NCI-H2196 (cell line): Measurements from ENCODE around the gene AVEN.
"Not testable (repeated sequence)": the region's sequence is repeated elsewhere in the genome, so short reads cannot be mapped to it uniquely, and the experiment has no call there.

ENCODE experiments used
- DNase-seq: peaks from one replicate; lab custom pipeline; 2025; ENCODE audit not compliant: unreplicated experiment; lab: John Stamatoyannopoulos, UW

AVEN gene

GRCh38 chr15:34038871-34039789, at the start of gene AVEN:
TSS of gene AVEN (minus strand) at chr15:34039204. CDS start at chr15:34039046, 158 bp downstream.
- DNase-seq, result peak; percentile 5

- no peak for DNase-seq
Measured at GRCh38 chr15:34085746-34086145, 46.7 kb upstream of the AVEN start.

- no peak for DNase-seq
Measured at GRCh38 chr15:34084086-34084485, 45.1 kb upstream of the AVEN start.

GRCh38 chr15:34079904-34080303, 40.9 kb upstream of the AVEN start:
- DNase-seq, result no peak

GRCh38 chr15:34078900-34079299, 39.9 kb upstream of the AVEN start:
- no peak for DNase-seq

GRCh38 chr15:34076785-34077184, 37.8 kb upstream of the AVEN start:
- DNase-seq, result no peak

- DNase-seq, result no peak
Measured at GRCh38 chr15:34070003-34070402, 31.0 kb upstream of the AVEN start.

- DNase-seq, result no peak
Measured at GRCh38 chr15:34065941-34066340, 26.9 kb upstream of the AVEN start.

GRCh38 chr15:34065261-34065660, 26.3 kb upstream of the AVEN start:
- no peak for DNase-seq

- no peak for DNase-seq
Measured at GRCh38 chr15:34064438-34064837, 25.4 kb upstream of the AVEN start.

- no peak for DNase-seq
Measured at GRCh38 chr15:34059946-34060345, 20.9 kb upstream of the AVEN start.

GRCh38 chr15:34059476-34059875, 20.5 kb upstream of the AVEN start:
- DNase-seq, result no peak

- DNase-seq, result no peak
Measured at GRCh38 chr15:34056911-34057310, 17.9 kb upstream of the AVEN start.

GRCh38 chr15:34055868-34056595, 17.0 kb upstream of the AVEN start:
- DNase-seq, result no peak

- DNase-seq, result no peak
Measured at GRCh38 chr15:34054081-34054707, 15.2 kb upstream of the AVEN start.

GRCh38 chr15:34050385-34050784, 11.4 kb upstream of the AVEN start:
- not testable (repeated sequence) for DNase-seq

- DNase-seq, result no peak
Measured at GRCh38 chr15:34049112-34049511, 10.1 kb upstream of the AVEN start.

- no peak for DNase-seq
Measured at GRCh38 chr15:34047893-34048775, 9.1 kb upstream of the AVEN start.

GRCh38 chr15:34046471-34047145, 7.6 kb upstream of the AVEN start:
- DNase-seq, result no peak

GRCh38 chr15:34043813-34044212, 4.8 kb upstream of the AVEN start:
- DNase-seq, result no peak
